Measurements from ENCODE around the gene LSM14B.

GRCh38 chr20:62177307-62177706, 55.0 kb downstream of the LSM14B start:
- TF ChIP-seq CTCF (IDR thresholded peaks at IDR 0.05) (no peak), ZFX (IDR thresholded peaks at IDR 0.05; ENCODE audit: borderline replicate concordance) (no peak)
